Bronchial epithelial cell (primary cell): Measurements from ENCODE around the gene PAQR6. TPM values are rescaled to one million over a fixed set of nuclear protein-coding genes. Genes with fewer than 3 reads are reported as not detected.
"Not testable (repeated sequence)": the region's sequence is repeated elsewhere in the genome, so short reads cannot be mapped to it uniquely, and the experiment has no call there.

ENCODE experiments used
- DNase-seq: peaks from one replicate; pipeline ENCODE4 v3.0.0-alpha.2; 2010; ENCODE audit warnings: low read depth
- FAIRE-seq: peaks from 2 replicates; lab custom pipeline; 2011; peaks lifted over from hg19 to GRCh38; lab: Jason Lieb, UNC
- H3K27me3 ChIP-seq: 2 replicates; pipeline ENCODE4 v1.5.1; 2011; ENCODE audit warnings: low read length; ENCODE audit not compliant: control insufficient read depth, insufficient read depth
- H3K36me3 ChIP-seq: 2 replicates; pipeline ENCODE4 v1.5.1; 2011; ENCODE audit warnings: low read length; ENCODE audit not compliant: control insufficient read depth, insufficient read depth
- H3K4me3 ChIP-seq: 2 replicates; pipeline ENCODE4 v1.5.1; 2011; ENCODE audit warnings: mild to moderate bottlenecking, low read depth, low read length, control low read depth
- total RNA-seq: library from RNA; depleted of rRNA; stranded (reverse); fragments of >200 nt; gene quantifications from 2 replicates; pipeline ENCODE4 v1.2.1, GENCODE V29; 2014
- TF ChIP-seq, protein P1 (sequence below): IDR thresholded peaks from 2 replicates; pipeline ENCODE4 v1.5.1; 2011; ENCODE audit warnings: mild to moderate bottlenecking, moderate library complexity, low read length, control low read depth, inconsistent platforms; ENCODE audit not compliant: insufficient read depth, severe bottlenecking

The PAQR6 gene
- total RNA-seq, 1 donor from 2014 or later = 0.26 TPM

DNA sequence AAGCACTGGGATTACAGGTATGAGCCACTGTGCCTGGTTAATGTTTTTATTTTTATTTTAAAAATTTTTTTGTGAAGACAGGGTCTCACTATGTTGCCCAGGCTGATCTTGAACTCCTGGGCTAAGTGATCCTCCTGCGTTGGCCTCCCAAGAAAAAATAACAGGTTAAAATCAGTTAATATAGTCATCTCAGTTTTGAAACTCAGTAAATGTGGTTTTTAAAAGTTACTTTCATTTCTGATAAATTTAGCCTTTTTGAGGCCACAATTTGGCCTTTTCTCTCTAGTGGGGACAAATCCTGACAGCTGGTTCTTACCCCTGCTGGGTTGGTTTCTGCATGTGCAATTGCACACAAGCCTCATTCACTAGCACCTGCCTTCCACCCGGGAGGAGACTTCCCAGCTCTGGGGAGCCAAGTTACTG lies 21.7 kb downstream of the PAQR6 start:
- DNase-seq (no peak), FAIRE-seq (no peak)
- Histone ChIP-seq H3K36me3 (peaks cover 8% of the 10 kb centered on the region), H3K27me3 (no peaks in the 10 kb centered on the region), H3K4me3 (no peak overlapping the region)
- TF ChIP-seq, protein P1, sequence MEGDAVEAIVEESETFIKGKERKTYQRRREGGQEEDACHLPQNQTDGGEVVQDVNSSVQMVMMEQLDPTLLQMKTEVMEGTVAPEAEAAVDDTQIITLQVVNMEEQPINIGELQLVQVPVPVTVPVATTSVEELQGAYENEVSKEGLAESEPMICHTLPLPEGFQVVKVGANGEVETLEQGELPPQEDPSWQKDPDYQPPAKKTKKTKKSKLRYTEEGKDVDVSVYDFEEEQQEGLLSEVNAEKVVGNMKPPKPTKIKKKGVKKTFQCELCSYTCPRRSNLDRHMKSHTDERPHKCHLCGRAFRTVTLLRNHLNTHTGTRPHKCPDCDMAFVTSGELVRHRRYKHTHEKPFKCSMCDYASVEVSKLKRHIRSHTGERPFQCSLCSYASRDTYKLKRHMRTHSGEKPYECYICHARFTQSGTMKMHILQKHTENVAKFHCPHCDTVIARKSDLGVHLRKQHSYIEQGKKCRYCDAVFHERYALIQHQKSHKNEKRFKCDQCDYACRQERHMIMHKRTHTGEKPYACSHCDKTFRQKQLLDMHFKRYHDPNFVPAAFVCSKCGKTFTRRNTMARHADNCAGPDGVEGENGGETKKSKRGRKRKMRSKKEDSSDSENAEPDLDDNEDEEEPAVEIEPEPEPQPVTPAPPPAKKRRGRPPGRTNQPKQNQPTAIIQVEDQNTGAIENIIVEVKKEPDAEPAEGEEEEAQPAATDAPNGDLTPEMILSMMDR = no peak

DNA sequence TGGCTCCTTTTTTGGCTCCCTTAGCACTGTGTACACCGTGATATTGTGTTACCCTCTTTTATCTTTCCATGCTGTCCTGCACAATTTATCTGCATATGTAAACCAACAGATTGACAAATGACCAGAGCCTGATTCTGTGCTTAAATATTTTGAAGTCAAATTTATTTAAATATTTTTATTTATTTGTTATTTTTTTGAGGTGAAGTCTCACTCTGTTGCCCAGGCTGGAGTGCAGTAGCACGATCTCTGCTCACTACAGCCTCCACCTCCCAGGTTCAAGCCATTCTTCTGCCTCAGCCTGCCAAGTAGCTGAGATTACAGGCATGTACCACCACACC lies 22.2 kb downstream of the PAQR6 start:
- Histone ChIP-seq H3K4me3 (no peak overlapping the region), H3K36me3 (peaks cover 9% of the 10 kb centered on the region), H3K27me3 (no peaks in the 10 kb centered on the region)
- DNase-seq (no peak), FAIRE-seq (no peak)
- TF ChIP-seq, protein P1 = no peak

DNA sequence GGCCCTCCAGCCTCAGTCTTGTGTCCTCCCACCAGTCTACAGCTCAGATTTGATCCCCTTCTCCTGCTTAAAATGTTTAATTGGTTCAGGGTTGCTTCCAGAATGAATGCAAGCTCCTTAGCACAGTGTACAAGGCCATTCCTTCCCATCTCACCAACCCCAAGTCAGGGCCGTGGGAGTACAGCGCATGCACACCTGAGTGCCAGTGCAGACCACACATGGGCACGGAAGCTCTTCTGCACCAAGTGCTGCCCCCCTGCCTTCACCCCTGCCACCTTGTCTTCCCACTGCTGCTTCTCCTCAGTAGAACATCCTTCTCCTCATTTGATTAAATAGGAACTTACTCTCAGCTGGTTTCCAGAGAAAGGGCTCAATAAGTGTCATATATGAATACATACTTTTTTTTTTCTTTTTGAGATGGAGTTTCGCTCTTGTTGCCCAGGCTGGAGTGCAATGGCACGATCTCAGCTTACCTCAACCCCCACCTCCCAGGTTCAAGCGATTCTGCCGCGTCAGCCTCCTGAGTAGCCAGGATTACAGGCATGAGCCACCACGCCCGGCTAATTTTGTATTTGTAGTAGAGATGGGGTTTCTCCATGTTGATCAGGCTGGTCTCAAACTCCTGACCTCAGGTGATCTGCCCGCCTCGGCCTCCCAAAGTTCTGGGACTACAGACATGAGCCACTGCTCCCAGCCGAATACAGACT lies 25.7 kb downstream of the PAQR6 start:
- Histone ChIP-seq H3K4me3 (no peak overlapping the region), H3K27me3 (no peaks in the 10 kb centered on the region), H3K36me3 (peaks cover 6% of the 10 kb centered on the region)
- TF ChIP-seq, protein P1 = no peak
- DNase-seq (no peak), FAIRE-seq (no peak)

DNA sequence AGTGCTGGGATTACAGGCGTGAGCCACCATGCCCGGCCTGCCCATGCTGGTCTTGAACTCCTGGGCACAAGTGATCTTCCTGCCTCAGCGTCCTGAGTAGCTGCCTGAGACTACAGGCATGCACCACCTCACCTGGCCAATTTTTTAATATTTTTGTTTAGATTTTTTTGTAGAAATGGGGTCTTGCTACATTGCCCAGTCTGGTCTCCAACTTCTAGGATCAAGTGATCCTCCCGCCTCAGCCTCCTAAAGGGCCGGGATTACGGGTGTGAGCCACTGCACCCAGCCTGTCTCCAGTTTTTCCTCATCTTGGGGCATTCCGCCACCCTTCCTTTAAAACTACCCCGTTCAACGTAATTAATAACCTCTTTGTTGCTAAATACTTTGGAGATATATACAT lies 27.6 kb downstream of the PAQR6 start:
- H3K36me3 ChIP-seq = peaks cover 4% of the 10 kb centered on the region
- no peaks in the 10 kb centered on the region for H3K27me3 ChIP-seq
- TF ChIP-seq, protein P1 = no peak
- no peak overlapping the region for H3K4me3 ChIP-seq
- DNase-seq (no peak), FAIRE-seq (no peak)

DNA sequence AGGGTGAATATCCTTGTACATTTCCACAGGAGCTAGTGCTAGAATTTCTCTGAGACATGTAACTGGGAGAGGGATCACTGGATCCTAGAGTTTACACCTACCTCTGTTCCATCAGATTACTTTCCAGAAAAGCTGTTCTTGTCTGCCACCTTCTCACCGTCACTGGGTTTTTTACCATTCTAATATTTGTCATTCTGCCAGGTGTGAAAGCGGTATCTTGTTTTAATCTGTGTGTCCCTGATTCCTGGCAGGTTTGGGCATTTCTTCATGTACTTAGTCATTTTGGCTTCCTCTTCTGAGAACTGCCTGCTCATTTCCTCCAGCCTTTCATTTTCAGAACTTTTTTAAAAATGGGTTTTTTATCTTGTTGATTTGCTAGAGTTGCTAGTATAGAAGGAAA lies 30.0 kb downstream of the PAQR6 start:
- FAIRE-seq (no peak), DNase-seq (peak; percentile 76)
- TF ChIP-seq, protein P1 = no peak
- H3K27me3 ChIP-seq = no peaks in the 10 kb centered on the region
- no peak overlapping the region for H3K4me3 ChIP-seq
- H3K36me3 ChIP-seq = peaks cover 4% of the 10 kb centered on the region

DNA sequence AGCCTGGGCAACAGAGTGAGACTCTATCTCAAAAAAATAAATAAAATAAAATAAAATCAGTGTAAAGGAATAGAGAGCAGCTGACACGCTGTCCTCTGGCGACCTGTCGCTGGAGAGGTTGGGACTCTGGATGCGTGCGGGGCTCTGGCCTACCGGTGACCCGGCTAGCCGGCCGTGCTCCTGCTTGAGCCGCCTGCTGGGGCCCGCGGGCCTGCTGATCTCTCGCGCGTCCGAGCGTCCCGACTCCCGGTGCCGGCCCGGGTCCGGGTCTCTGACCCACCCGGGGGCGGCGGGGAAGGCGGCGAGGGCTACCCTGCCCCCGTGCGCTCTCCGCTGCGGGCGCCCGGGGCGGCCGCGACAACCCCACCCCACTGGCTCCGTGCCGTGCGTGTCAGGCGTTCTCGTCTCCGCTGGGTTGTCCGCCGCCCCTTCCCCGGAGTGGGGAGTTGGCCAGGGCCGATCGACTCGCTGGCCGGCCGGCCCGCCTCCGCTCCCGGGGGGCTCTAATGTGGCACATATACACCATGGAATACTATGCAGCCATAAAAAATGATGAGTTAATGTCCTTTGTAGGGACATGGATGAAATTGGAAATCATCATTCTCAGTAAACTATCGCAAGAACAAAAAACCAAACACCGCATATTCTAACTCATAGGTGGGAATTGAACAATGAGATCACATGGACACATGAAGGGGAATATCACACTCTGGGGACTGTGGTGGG lies 31.3 kb downstream of the PAQR6 start:
- not testable (repeated sequence) for H3K36me3 ChIP-seq, H3K27me3 ChIP-seq, DNase-seq, H3K4me3 ChIP-seq
- peak; percentile 100 for FAIRE-seq
